Measurements from ENCODE around the gene GPER1.
"Not testable (repeated sequence)": the region's sequence is repeated elsewhere in the genome, so short reads cannot be mapped to it uniquely, and the experiment has no call there.

Gene GPER1

GRCh38 chr7:1106063-1106792 lies 18.3 kb downstream of the GPER1 start:
- no peak for DNase-seq

- no peak for DNase-seq
Measured at GRCh38 chr7:1106793-1107421, 19.0 kb downstream of the GPER1 start.

- DNase-seq = no peak
Measured at GRCh38 chr7:1108264-1108920, 20.5 kb downstream of the GPER1 start.

GRCh38 chr7:1109581-1110310 lies 21.8 kb downstream of the GPER1 start:
- no peak for DNase-seq

- no peak for DNase-seq
Measured at GRCh38 chr7:1110358-1110757, 22.4 kb downstream of the GPER1 start.

- no peak for DNase-seq
Measured at GRCh38 chr7:1111156-1111555, 23.2 kb downstream of the GPER1 start.

- no peak for DNase-seq
Measured at GRCh38 chr7:1112109-1112508, 24.2 kb downstream of the GPER1 start.

- no peak for DNase-seq
Measured at GRCh38 chr7:1112625-1113547, 25.0 kb downstream of the GPER1 start.

GRCh38 chr7:1113548-1113885 lies 25.6 kb downstream of the GPER1 start:
- DNase-seq = no peak

- no peak for DNase-seq
Measured at GRCh38 chr7:1114088-1114487, 26.2 kb downstream of the GPER1 start.

- no peak for DNase-seq
Measured at GRCh38 chr7:1114505-1114904, 26.6 kb downstream of the GPER1 start.

GRCh38 chr7:1115171-1116045 lies 27.5 kb downstream of the GPER1 start:
- DNase-seq = not testable (repeated sequence)

- DNase-seq = not testable (repeated sequence)
Measured at GRCh38 chr7:1116383-1117008, 28.6 kb downstream of the GPER1 start.

- DNase-seq = no peak
Measured at GRCh38 chr7:1117321-1117928, 29.5 kb downstream of the GPER1 start.

GRCh38 chr7:1119201-1119600 lies 31.3 kb downstream of the GPER1 start:
- no peak for DNase-seq

- DNase-seq = no peak
Measured at GRCh38 chr7:1120791-1121190, 32.9 kb downstream of the GPER1 start.

- no peak for DNase-seq
Measured at GRCh38 chr7:1121476-1121875, 33.6 kb downstream of the GPER1 start.

- DNase-seq = no peak
Measured at GRCh38 chr7:1121886-1122831, 34.2 kb downstream of the GPER1 start.

- no peak for DNase-seq
Measured at GRCh38 chr7:1122832-1123501, 35.1 kb downstream of the GPER1 start.

All from fibroblast of skin of right biceps (primary cell).